ENCODE measurements around the gene DIAPH2. TPM values are rescaled to one million over a fixed set of nuclear protein-coding genes. Genes with fewer than 3 reads are reported as not detected.

DIAPH2 gene
- total and polyA plus RNA-seq, 9 of the 15 experiments (the other 6 are each of a cell fraction or from before 2014, with no cell fraction given) = 0.01 to 0.18 (median 0.07) TPM; not detected in 1

GRCh38 chrX:97109730-97110129 is 425.1 kb downstream of the DIAPH2 start:
- WGBS (ENCODE audit: insufficient coverage, low coverage, missing lambda C conversion rate) = 0% methylated on average over 1 of the region's 1 CpG

GRCh38 chrX:97117572-97117971 is 432.9 kb downstream of the DIAPH2 start:
- Histone ChIP-seq H3K9me3 (replicated peaks; ENCODE audit: control insufficient read depth, insufficient read depth, low read depth, low read length) (no peaks in the 10 kb centered on the region), H2AFZ (ENCODE audit: low read depth, low read length) (no peak overlapping the region), H3K79me2 (ENCODE audit: control insufficient read depth, insufficient read depth, low read length) (no peaks in the 10 kb centered on the region), H3K4me1 (replicated peaks in 1 of 2; ENCODE audit: control insufficient read depth in 2 of 2, insufficient read depth in 2 of 2, low read length in 2 of 2) (no peaks in the 10 kb centered on the region), H3K4me3 (no peak overlapping the region), H3K4me2 (ENCODE audit: insufficient read depth, low read length) (no peak overlapping the region), H3K27me3 (ENCODE audit: control insufficient read depth in 2 of 2, insufficient read depth in 2 of 2, low read length in 2 of 2) (no peaks in the 10 kb centered on the region), H3K36me3 (ENCODE audit: control insufficient read depth, insufficient read depth, low read length) (no peaks in the 10 kb centered on the region), H3K27ac (ENCODE audit: extremely low read depth, low read depth, low read length) (no peak overlapping the region), H3K9me1 (ENCODE audit: control insufficient read depth, insufficient read depth, low read length) (no peaks in the 10 kb centered on the region), H4K20me1 (replicated peaks; ENCODE audit: control insufficient read depth, insufficient read depth, low read length) (no peaks in the 10 kb centered on the region), H3K9ac (ENCODE audit: insufficient read depth in 1 of 2, low read depth in 2 of 2, low read length in 2 of 2) (no peak overlapping the region)
- BruUV-seq (replicated peaks) = no TSS peak
- TF ChIP-seq THRAP3 (IDR thresholded peaks at IDR 0.05; ENCODE audit: borderline replicate concordance) (no peak), RBBP5 (IDR thresholded peaks at IDR 0.05; ENCODE audit: borderline replicate concordance, insufficient read depth, low read length, poor library complexity, severe bottlenecking) (no peak), STAG1 (CRISPR knock-in tag; IDR thresholded peaks at IDR 0.05; ENCODE audit: borderline replicate concordance) (no peak), ZNF695 (CRISPR knock-in tag; IDR thresholded peaks at IDR 0.05) (no peak)
- in situ Hi-C loops (cut with MboI) (no loop called here), intact Hi-C loops (cut with micrococcal nuclease) (no loop called here)
- DNase-seq (ENCODE audit: extremely low read depth in 1 of 4, low spot score in 3 of 4) = no peak
- FAIRE-seq = no peak
- ATAC-seq = no peak
- ChIA-PET CTCF (ENCODE audit: low intra/inter-chr PET ratio) (no interaction called here), POLR2A (no interaction called here)

More at GRCh38 chrX:97109730-97110129, 425.1 kb downstream of the DIAPH2 start:
- BruUV-seq (replicated peaks) = no TSS peak
- H3K9ac ChIP-seq (ENCODE audit: insufficient read depth in 1 of 2, low read depth in 2 of 2, low read length in 2 of 2) = no peak overlapping the region
- H3K36me3 ChIP-seq (ENCODE audit: control insufficient read depth, insufficient read depth, low read length) = no peaks in the 10 kb centered on the region
- ChIA-PET CTCF (ENCODE audit: low intra/inter-chr PET ratio) (no interaction called here), POLR2A (no interaction called here)
- no peak overlapping the region for H3K4me2 ChIP-seq (ENCODE audit: insufficient read depth, low read length)
- no peak overlapping the region for H3K27ac ChIP-seq (ENCODE audit: extremely low read depth, low read depth, low read length)
- no peaks in the 10 kb centered on the region for H3K27me3 ChIP-seq (ENCODE audit: control insufficient read depth in 2 of 2, insufficient read depth in 2 of 2, low read length in 2 of 2)
- H3K79me2 ChIP-seq (ENCODE audit: control insufficient read depth, insufficient read depth, low read length) = no peaks in the 10 kb centered on the region
- no peak overlapping the region for H3K4me3 ChIP-seq
- FAIRE-seq (no peak), DNase-seq (ENCODE audit: extremely low read depth in 1 of 4, low spot score in 3 of 4) (no peak), ATAC-seq (no peak)
- no peaks in the 10 kb centered on the region for H3K4me1 ChIP-seq (replicated peaks in 1 of 2; ENCODE audit: control insufficient read depth in 2 of 2, insufficient read depth in 2 of 2, low read length in 2 of 2)
- intact Hi-C loops (cut with micrococcal nuclease) = no loop called here
- H2AFZ ChIP-seq (ENCODE audit: low read depth, low read length) = no peak overlapping the region
- no peaks in the 10 kb centered on the region for H4K20me1 ChIP-seq (replicated peaks; ENCODE audit: control insufficient read depth, insufficient read depth, low read length)
- no peak for TF ChIP-seq MAZ (CRISPR knock-in tag; conservative IDR thresholded peaks at IDR 0.05 in 1 of 2, IDR thresholded peaks at IDR 0.05 in 1 of 2)
- TF ChIP-seq USF1 (CRISPR knock-in tag; IDR thresholded peaks at IDR 0.05) = no peak
- TF ChIP-seq ZNF778 (CRISPR knock-in tag; IDR thresholded peaks at IDR 0.05) = no peak
- TF ChIP-seq ZNF696 (CRISPR knock-in tag; conservative IDR thresholded peaks at IDR 0.05) = no peak
- no peak for TF ChIP-seq ETS2 (tag; IDR thresholded peaks at IDR 0.05; ENCODE audit: borderline replicate concordance, poor library complexity, severe bottlenecking)
- no peak for TF ChIP-seq MTF1 (CRISPR knock-in tag; IDR thresholded peaks at IDR 0.05; ENCODE audit: borderline replicate concordance)
- TF ChIP-seq RFX1 (IDR thresholded peaks at IDR 0.05) = no peak
- no peak for TF ChIP-seq ZNF212 (CRISPR knock-in tag; IDR thresholded peaks at IDR 0.05)
- H3K9me3 ChIP-seq (replicated peaks; ENCODE audit: control insufficient read depth, insufficient read depth, low read depth, low read length) = no peaks in the 10 kb centered on the region
- H3K9me1 ChIP-seq (ENCODE audit: control insufficient read depth, insufficient read depth, low read length) = no peaks in the 10 kb centered on the region
- in situ Hi-C loops (cut with MboI) = no loop called here
